GM18502 (cell line): ENCODE measurements around the gene DGCR6L.
A peak's percentile ranks its signal among the peaks of the same experiment; 100 is the strongest.
"Not testable (repeated sequence)": the region's sequence is repeated elsewhere in the genome, so short reads cannot be mapped to it uniquely, and the experiment has no call there.

Experiments
- ATAC-seq: cut with Tn5 transposase; IDR thresholded peaks from one replicate; pipeline ENCODE4 v1.9.1; 2021; ENCODE audit warnings: mild to moderate bottlenecking; ENCODE audit not compliant: unreplicated experiment, poor library complexity

DGCR6L gene

DNA sequence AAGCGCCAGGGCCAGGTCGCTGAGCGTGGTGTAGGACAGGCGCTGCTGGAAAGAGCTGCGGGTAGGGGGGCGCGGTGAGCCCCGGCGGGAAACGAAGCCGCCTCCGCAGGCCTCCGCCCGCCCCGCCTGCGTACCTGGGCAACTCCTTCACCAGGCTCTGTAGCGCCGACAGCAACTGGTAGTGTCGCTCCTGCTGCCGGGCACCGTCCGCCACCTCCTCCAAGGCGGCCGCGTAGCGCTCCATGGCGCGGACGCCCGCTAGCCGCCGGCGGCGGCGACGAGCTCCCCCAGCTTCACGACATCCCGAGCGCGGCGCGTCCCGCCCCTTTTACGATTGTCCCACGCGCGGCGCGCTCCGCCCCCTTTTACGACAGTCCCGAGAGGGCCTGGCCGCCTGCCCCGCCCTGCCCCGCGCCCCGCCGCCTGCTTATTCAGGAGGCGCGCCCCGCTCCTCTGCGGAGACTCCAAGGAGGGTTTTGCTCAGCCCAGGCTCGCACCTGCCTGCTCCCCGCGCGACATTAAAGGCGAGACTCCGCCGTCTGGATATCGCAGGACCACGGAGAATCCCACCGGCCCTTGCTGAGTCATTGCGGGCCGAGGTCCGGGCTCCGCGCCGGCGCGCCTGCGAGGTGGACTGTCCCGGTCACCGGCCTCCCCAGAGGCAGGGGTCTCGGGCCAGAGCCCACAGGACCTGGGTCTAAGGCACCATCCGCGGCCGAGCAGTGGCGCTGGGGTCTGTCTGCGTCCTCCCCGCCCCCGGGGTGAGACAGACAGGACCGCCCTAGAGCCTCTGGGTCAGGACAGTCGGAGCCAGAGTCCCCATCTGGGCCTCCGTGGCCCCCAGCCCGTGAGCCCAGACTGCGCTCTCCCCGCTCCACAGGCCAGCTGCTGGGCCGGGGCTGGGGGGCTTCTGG, at the start of gene DGCR6L:
Gene DGCR6L (minus strand): TSS at position 316 of the 914 bp plus-strand sequence. CDS start 72 bp downstream, at position 244.
- ATAC-seq, result peak; percentile 70

DNA sequence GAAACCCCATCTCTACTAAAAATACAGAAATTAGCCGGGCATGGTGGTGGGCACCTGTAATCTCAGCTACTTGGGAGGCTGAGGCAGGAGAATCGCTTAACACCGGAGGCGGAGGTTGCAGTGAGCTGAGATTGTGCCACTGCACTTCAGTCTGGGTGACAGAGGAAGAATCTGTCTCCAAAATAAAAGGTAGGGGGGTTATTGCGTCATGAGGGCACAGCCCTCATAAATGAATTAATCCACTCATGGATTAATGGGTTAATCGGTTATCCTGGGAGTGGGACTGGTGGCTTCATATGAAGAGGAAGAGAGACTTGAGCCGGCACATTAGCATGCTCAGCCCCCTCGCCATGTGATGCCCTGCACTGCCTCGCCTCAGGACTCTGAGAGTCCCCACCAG, 49.0 kb upstream of the DGCR6L start:
- ATAC-seq, result not testable (repeated sequence)

DNA sequence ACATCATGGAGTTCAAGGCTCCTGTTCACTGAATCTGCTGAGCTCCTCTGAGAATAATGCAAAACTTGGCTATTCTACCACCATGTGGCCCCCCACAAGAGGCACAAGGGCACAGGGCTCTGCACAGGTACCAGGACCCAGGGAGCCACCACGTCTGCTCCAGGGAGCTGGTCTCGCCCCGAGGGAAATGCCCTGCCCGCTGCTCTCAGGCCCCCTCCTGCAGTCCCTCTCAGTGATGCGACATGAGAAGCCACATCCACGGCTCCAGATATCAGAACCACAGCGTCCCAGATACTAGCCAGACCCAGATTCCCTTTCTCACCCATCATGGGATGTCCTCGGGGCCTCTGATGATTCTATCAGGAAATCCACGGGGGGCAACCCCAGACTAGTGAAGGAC, 47.0 kb upstream of the DGCR6L start:
- ATAC-seq, result not testable (repeated sequence)

DNA sequence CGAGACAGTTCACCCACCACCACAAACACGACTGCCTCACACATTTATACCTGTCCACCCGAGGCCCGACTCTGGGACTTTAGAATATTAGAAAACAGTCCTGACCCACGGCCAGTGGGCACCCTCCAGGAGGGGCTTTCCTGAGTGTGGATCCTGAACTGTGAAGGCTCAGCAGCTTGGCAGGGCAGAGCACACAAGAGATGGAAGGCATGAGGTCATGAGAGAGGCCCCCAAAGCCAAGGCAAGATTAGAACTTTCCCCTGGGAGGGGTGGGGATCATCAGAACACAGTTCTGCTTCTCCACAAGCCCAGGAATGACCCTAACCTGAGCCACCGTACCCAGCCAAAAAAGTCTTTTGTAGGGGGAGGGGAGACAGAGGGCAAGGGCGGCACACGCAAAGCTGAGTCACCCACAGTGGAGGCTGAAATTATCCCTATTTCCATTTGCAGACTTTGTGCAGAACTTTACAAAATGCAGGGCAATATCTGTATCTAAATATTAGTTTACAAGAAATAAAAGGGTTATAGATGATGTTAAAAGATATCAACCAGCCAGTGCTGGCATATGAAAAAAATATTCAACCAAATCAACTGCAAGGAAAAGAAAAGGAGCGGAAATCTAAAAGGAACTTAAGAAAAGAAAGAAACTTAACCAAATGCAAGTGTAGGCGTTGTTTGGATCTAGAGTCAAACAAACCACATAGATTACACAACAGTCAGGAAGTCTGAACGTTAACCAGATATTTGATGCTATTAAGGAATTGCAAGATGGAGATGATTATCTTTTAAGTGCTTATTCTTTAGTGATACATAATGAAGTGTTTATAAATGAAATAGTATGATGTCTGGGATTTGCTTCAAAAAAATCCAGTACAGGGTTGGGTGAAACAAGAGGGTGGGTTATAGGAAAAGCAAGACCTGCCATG, 44.7 kb upstream of the DGCR6L start:
- ATAC-seq, result not testable (repeated sequence)

DNA sequence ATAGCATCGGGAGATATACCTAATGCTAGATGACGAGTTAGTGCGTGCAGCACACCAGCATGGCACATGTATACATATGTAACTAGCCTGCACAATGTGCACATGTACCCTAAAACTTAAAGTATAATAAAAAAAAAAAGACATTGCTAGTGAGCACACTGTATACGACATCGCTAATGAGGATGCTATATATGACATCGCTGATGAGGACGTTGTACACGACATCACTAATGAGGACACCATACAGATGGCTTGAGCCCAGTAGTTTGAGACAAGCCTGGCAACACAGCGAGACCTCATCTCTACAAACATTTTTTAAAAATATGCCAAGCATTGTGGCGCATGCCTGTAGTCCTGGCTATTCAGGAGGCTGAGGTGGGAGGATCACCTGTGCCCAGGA, 42.5 kb upstream of the DGCR6L start:
- ATAC-seq, result not testable (repeated sequence)

DNA sequence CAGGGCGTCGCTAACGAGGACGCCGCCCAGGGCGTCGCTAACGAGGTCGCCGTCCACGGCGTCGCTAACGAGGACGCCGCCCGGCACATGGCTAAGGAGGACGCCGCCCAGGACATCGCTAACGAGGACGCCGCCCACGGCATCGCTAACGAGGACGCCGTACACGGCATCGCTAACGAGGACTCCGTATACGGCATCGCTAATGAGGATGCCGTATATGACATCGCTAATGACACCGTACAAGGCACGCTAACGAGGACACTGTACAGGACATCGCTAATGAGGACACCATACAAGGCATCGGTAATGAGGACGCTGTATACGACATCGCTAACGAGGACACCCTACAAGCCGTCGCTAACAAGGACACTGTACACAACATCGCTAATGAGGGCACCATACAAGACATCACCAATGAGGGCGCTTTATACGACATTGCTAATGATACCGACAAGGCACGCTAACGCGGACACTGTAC, 41.9 kb upstream of the DGCR6L start:
- ATAC-seq, result not testable (repeated sequence)

DNA sequence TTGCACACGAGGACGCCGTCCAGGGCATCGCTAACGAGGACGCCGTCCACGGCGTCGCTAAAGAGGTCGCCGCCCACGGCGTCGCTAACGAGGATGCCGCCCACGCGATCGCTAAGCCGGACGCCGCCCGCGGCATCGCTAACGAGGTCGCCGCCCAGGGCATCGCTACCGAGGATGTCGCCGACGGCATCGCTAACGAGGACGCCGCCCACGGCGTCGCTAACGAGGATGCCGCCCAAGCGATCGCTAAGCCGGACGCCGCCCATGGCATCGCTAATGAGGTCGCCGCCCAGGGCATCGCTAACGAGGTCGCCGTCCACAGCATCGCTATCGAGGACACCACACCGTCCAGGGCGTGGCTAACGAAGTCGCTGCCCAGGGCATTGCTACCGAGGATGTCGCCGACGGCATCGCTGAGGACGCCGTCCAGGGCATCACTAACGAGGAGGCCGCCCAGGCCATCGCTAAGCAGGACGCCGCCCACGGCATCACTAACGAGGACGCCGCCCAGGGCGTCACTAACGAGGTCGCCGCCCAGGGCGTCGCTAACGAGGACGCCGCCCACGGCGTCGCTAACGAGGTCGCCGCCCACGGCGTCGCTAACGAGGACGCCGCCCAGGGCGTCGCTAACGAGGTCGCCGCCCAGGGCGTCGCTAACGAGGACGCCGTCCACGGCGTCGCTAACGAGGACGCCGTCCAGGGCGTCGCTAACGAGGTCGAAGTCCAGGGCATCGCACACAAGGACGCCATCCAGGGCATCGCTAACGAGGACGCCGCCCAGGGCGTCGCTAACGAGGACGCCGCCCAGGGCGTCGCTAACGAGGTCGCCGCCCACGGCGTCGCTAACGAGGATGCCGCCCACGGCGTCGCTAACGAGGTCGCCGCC, 41.2 kb upstream of the DGCR6L start:
- ATAC-seq, result not testable (repeated sequence)

DNA sequence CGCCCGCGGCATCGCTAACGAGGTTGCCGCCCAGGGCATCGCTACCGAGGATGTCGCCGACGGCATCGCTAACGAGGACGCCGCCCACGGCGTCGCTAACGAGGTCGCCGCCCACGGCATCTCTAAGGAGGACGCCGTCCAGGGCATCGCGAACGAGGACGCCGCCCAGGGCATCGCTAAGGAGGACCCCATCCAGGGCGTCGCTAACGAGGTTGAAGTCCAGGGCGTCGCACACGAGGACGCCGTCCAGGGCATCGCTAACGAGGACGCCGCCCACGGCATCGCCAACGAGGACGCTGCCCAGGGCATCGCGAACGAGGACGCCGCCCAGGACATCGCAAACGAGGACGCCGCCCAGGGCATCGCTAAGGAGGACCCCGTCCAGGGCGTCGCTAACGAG, 40.4 kb upstream of the DGCR6L start:
- not testable (repeated sequence) for ATAC-seq

DNA sequence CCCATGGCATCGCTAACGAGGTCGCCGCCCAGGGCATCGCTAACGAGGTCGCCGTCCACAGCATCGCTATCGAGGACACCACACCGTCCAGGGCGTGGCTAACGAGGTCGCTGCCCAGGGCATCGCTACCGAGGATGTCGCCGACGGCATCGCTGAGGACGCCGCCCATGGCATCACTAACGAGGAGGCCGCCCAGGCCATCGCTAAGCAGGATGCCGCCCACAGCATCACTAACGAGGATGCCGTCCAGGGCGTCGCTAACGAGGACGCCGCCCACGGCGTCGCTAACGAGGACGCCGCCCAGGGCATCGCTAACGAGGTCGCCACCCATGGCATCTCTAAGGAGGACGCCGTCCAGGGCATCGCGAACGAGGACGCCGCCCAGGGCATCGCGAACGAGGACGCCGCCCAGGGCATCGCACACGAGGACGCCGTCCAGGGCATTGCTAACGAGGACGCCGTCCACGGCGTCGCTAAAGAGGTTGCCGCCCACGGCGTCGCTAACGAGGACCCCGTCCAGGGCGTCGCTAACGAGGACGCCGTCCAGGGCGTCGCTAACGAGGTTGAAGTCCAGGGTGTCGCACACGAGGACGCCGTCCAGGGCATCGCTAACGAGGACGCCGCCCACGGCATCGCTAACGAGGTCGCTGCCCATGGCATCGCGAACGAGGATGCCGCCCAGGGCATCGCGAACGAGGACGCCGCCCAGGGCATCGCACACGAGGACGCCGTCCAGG, 38.8 kb upstream of the DGCR6L start:
- not testable (repeated sequence) for ATAC-seq

DNA sequence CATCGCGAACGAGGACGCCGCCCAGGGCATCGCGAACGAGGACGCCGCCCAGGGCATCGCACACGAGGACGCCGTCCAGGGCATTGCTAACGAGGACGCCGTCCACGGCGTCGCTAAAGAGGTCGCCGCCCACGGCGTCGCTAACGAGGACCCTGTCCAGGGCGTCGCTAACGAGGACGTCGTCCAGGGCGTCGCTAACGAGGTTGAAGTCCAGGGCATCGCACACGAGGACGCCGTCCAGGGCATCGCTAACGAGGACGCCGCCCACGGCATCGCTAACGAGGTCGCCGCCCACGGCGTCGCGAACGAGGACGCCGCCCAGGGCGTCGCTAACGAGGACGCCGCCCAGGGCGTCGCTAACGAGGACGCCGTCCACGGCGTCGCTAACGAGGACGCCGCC, 38.1 kb upstream of the DGCR6L start:
- ATAC-seq, result not testable (repeated sequence)

DNA sequence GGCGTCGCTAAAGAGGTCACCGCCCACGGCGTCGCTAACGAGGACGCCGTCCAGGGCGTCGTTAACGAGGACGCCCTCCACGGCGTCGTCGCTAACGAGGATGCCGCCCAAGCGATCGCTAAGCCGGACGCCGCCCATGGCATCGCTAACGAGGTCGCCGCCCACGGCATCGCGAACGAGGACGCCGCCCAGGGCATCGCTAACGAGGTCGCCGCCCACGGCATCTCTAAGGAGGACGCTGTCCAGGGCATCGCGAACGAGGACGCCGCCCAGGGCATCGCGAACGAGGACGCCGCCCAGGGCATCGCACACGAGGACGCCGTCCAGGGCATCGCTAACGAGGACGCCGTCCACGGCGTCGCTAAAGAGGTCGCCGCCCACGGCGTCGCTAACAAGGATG, 37.0 kb upstream of the DGCR6L start:
- not testable (repeated sequence) for ATAC-seq

DNA sequence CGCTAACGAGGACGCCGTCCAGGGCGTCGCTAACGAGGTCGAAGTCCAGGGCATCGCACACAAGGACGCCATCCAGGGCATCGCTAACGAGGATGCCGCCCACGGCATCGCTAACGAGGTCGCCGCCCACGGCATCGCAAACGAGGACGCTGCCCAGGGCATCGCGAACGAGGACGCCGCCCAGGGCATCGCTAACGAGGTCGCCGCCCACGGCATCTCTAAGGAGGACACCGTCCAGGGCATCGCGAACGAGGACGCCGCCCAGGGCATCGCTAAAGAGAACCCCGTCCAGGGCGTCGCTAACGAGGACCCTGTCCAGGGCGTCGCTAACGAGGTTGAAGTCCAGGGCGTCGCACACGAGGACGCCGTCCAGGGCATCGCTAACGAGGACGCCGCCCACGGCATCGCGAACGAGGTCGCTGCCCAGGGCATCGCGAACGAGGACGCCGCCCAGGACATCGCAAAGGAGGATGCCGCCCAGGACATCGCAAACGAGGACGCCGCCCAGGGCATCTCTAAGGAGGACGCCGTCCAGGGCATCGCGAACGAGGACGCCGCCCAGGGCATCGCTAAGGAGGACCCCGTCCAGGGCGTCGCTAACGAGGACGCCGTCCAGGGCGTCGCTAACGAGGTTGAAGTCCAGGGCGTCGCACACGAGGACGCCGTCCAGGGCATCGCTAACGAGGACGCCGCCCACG, 36.2 kb upstream of the DGCR6L start:
- not testable (repeated sequence) for ATAC-seq

DNA sequence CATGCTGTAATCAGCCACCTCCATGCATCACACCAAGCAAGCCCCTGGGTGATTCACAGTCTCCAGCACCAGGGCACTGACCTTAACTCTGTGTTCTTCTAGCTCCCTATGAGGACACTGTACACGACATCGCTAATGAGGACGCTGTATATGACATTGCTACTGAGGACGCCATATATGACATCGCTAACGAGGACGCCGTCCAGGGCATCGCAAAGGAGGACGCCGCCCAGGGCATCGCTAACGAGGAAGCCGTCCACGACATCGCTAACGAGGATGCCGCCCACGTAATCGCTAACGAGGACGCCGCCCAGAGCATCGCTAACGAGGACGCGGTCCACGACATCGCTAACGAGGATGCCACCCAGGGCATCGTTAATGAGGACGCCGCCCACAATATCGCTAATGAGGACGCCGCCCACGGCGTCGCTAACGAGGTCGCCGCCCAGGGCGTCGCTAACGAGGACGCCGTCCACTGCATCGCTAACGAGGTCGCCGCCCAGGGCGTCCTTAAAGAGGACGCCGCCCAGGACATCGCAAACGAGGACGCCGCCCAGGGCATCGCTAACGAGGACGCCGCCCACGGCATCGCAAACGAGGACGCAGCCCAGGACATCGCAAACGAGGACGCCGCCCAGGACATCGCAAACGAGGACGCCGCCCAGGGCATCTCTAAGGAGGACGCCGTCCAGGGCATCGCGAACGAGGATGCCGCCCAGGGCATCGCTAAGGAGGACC, 34.5 kb upstream of the DGCR6L start:
- ATAC-seq, result no peak

DNA sequence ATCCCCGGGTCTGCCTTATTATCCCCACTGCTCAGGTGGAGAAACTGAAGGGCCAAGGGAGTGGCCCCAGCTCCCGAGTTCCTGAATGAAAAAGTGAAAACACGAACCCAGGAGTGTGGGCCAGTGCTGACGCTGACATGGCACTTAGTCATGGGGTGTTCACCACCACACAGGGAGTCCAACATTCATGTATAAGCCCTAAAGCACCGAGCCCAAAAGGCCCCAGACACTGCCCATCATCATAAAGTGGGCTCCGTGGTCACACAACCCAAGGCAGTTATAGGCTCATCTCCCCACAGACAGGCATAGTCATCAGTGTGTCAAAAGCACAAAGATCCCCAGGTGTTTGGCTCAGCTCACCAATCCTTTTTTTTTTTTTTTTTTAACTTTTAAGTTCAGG, 32.7 kb upstream of the DGCR6L start:
- not testable (repeated sequence) for ATAC-seq

DNA sequence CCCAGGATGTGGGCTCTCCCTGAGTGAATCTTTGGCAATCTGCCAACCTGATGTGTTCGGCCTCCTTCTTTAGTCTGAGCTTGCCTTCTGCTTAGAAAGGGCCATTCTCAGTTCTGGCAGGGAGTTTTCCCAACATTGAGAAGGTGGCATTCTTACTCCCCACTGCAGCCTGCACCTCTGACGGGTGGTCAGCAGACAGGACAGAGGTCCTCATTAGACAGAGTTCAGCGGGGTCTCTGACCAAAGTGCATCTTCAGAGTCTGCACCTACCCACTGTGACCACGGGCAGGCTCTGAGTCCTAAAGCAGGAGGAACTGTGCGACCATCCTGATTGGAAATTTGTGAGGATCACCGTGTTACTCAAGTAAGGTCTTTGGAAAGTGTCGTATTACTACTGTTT, 26.7 kb upstream of the DGCR6L start:
- not testable (repeated sequence) for ATAC-seq

DNA sequence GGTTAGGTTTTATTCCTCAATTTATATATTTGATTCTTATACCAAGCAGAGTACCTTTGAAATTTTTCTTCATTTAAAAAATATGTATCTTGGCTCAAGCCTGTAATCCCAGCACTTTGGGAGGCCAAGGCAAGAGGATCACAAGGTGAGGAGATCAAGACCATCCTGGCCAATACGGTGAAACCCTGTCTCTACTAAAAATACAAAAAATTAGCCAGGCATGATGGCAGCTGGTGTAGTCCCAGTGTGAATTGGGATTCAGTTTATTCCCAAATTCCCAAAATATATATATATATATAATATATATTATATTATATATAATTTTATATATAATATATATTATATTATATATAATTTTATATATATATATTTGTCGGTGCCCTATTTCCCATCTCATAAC, 18.4 kb upstream of the DGCR6L start:
- ATAC-seq, result not testable (repeated sequence)

DNA sequence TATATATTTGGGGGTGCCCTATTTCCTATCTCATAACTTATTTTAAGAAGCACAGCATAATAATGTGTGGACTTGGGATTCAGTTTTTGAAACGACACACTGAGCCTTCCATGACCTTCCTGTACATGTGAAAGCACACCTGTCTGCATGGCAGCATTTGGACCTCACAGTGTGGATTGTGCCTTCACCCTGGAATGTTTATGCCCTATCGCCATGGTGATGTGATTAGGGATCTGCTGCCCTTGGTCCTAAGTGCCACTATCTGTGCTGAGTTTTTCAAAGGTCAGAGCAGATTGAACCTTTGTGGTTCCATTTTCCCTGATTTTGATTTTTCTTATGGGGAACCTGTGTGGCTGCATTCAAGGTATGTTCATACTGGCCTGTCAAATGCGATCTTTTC, 17.9 kb upstream of the DGCR6L start:
- not testable (repeated sequence) for ATAC-seq

DNA sequence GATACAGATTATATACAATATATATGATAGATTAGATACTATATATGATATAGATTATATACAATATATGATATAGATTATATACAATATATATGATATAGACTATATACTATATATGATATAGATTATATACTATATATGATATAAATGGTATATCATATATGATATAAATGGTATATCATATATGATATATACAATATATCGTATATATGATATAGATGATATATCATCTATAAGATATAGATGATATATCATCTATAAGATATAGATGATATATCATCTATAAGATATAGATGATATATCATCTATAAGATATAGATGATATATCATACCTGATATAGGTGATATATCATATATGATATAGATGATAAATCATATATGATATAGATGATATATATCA, 16.7 kb upstream of the DGCR6L start:
- ATAC-seq, result not testable (repeated sequence)
